ENCODE measurements around the gene MICALL1.

DNA sequence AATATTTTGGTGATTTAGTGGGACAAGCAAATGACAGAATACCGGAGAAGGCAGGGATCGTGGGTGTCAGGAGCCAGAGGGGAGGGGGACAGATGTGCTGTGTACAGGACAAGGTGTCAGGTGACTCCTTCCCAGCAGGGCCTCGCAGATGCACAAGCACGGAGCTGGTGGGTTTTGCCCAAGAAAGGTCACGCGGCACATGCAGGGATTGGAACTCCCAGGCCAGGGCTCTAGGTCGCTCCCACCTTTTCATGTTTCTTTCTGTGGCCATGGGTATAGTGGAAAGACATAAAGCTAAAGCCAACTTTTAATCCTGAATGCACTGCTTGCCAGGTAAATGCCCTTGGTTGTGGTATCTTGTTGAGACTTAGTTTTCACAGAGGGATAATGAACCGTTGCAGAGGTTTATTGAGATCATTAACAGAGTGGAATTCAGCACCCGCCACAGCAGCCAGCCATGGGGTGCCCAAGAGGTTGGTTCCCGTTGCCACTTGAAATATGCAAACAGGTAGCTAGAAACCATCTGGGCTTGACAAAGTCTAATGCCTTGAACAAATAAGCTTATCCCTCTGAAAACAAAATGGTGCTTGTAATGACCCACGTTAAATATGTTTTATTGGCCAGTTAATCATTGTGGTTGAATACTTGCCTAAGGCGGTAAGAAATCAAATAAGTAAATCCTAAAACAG is 37.2 kb downstream of the MICALL1 start:
- TF ChIP-seq, protein P1, sequence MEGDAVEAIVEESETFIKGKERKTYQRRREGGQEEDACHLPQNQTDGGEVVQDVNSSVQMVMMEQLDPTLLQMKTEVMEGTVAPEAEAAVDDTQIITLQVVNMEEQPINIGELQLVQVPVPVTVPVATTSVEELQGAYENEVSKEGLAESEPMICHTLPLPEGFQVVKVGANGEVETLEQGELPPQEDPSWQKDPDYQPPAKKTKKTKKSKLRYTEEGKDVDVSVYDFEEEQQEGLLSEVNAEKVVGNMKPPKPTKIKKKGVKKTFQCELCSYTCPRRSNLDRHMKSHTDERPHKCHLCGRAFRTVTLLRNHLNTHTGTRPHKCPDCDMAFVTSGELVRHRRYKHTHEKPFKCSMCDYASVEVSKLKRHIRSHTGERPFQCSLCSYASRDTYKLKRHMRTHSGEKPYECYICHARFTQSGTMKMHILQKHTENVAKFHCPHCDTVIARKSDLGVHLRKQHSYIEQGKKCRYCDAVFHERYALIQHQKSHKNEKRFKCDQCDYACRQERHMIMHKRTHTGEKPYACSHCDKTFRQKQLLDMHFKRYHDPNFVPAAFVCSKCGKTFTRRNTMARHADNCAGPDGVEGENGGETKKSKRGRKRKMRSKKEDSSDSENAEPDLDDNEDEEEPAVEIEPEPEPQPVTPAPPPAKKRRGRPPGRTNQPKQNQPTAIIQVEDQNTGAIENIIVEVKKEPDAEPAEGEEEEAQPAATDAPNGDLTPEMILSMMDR (IDR thresholded peaks at IDR 0.05), result no peak
- TF ChIP-seq POLR2A (IDR thresholded peaks at IDR 0.05), result no peak
